IPS-18a (cell line): Measurements from ENCODE around the gene ADORA1.

ENCODE experiments used
- H3K27ac ChIP-seq: one replicate; pipeline ENCODE4 v1.5.1; 2013; ENCODE audit warnings: low read length
- H3K27me3 ChIP-seq: one replicate; pipeline ENCODE4 v1.6.1; 2013; ENCODE audit warnings: mild to moderate bottlenecking, low read length; ENCODE audit not compliant: control insufficient read depth, insufficient read depth
- H3K36me3 ChIP-seq: one replicate; pipeline ENCODE4 v1.6.1; 2013; ENCODE audit warnings: low read depth, low read length; ENCODE audit not compliant: control insufficient read depth
- H3K4me1 ChIP-seq: one replicate; pipeline ENCODE4 v1.6.1; 2013; ENCODE audit warnings: low read depth, low read length; ENCODE audit not compliant: control insufficient read depth
- H3K4me3 ChIP-seq: one replicate; pipeline ENCODE4 v1.5.1; 2013; ENCODE audit warnings: low read length
- H3K9ac ChIP-seq: one replicate; pipeline ENCODE4 v1.6.1; 2013; ENCODE audit warnings: mild to moderate bottlenecking, low read length, moderate library complexity
- H3K9me3 ChIP-seq: one replicate; pipeline ENCODE4 v1.6.1; 2013; ENCODE audit warnings: low read depth, low read length; ENCODE audit not compliant: control insufficient read depth

Gene ADORA1

GRCh38 chr1:203208181-203208580 lies 80.7 kb downstream of the ADORA1 start:
- no peaks in the 10 kb centered on the region for H3K27me3 ChIP-seq
- H3K9ac ChIP-seq = no peak overlapping the region
- no peak overlapping the region for H3K27ac ChIP-seq
- no peaks in the 10 kb centered on the region for H3K9me3 ChIP-seq
- no peak overlapping the region for H3K4me3 ChIP-seq
- no peaks in the 10 kb centered on the region for H3K36me3 ChIP-seq
- no peaks in the 10 kb centered on the region for H3K4me1 ChIP-seq

DNA sequence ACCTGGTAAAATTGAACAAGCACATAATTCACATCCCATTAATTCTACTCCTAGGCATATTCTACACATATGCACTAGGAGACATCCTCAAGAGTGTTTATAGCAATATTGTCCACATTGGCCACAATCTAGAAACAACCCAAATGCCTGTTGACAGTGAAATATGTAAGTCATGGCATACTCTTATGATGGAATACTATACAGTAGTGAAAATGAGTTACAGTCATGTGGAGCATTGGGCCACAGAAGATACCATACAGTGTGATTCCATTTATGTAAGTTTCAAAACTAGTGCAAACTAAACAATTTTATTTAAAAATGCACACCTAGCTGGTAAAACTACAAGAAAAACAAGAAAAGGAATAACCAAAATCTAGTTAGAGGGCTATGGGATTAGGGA lies 82.8 kb downstream of the ADORA1 start:
- Histone ChIP-seq H3K36me3 (no peaks in the 10 kb centered on the region), H3K4me1 (no peaks in the 10 kb centered on the region), H3K9ac (no peak overlapping the region)

GRCh38 chr1:203210988-203211387 lies 83.5 kb downstream of the ADORA1 start:
- Histone ChIP-seq H3K27me3 (no peaks in the 10 kb centered on the region), H3K4me1 (peaks cover 3% of the 10 kb centered on the region), H3K36me3 (no peaks in the 10 kb centered on the region), H3K4me3 (no peak overlapping the region), H3K9me3 (no peaks in the 10 kb centered on the region), H3K9ac (no peak overlapping the region), H3K27ac (no peak overlapping the region)

More for the DNA sequence above, 82.8 kb downstream of the ADORA1 start:
- Histone ChIP-seq H3K9me3 (no peaks in the 10 kb centered on the region), H3K27ac (no peak overlapping the region), H3K4me3 (no peak overlapping the region), H3K27me3 (no peaks in the 10 kb centered on the region)

- Histone ChIP-seq H3K4me3 (no peak overlapping the region), H3K27me3 (no peaks in the 10 kb centered on the region), H3K4me1 (peaks cover 5% of the 10 kb centered on the region), H3K27ac (no peak overlapping the region), H3K36me3 (no peaks in the 10 kb centered on the region), H3K9ac (no peak overlapping the region), H3K9me3 (no peaks in the 10 kb centered on the region)
These were observed 84.3 kb downstream of the ADORA1 start for GRCh38 chr1:203211812-203212211.

GRCh38 chr1:203213126-203213525 lies 85.6 kb downstream of the ADORA1 start:
- Histone ChIP-seq H3K4me3 (no peak overlapping the region), H3K9me3 (no peaks in the 10 kb centered on the region), H3K36me3 (no peaks in the 10 kb centered on the region), H3K4me1 (peaks cover 9% of the 10 kb centered on the region), H3K27me3 (no peaks in the 10 kb centered on the region), H3K9ac (no peak overlapping the region), H3K27ac (no peak overlapping the region)

DNA sequence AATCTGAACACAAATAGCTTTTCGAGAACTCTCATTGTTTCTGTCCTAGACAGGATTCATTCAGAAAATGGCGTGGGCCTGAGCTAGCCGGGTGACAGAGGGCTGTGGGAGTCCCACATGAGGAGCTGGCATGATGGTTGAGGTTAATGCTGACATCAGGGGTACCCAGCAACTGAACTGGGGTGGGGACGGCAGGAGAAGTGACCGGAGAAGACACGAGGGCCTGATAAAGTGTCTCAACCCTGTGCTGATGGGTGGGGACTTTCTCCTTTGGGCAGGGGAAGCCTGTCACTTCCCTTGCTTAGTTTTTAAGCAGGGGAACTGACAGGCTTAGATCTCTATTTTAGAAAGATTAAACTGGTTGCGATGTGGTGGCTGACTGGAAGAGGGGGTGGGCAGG lies 87.3 kb downstream of the ADORA1 start:
- no peak overlapping the region for H3K27ac ChIP-seq
- no peaks in the 10 kb centered on the region for H3K9me3 ChIP-seq
- no peaks in the 10 kb centered on the region for H3K36me3 ChIP-seq
- no peak overlapping the region for H3K9ac ChIP-seq
- H3K27me3 ChIP-seq = no peaks in the 10 kb centered on the region
- H3K4me3 ChIP-seq = no peak overlapping the region
- peaks cover 9% of the 10 kb centered on the region for H3K4me1 ChIP-seq

GRCh38 chr1:203215573-203215972 lies 88.0 kb downstream of the ADORA1 start:
- Histone ChIP-seq H3K36me3 (no peaks in the 10 kb centered on the region), H3K9me3 (no peaks in the 10 kb centered on the region), H3K27me3 (no peaks in the 10 kb centered on the region), H3K4me1 (peaks cover 9% of the 10 kb centered on the region), H3K27ac (no peak overlapping the region), H3K9ac (no peak overlapping the region), H3K4me3 (no peak overlapping the region)

DNA sequence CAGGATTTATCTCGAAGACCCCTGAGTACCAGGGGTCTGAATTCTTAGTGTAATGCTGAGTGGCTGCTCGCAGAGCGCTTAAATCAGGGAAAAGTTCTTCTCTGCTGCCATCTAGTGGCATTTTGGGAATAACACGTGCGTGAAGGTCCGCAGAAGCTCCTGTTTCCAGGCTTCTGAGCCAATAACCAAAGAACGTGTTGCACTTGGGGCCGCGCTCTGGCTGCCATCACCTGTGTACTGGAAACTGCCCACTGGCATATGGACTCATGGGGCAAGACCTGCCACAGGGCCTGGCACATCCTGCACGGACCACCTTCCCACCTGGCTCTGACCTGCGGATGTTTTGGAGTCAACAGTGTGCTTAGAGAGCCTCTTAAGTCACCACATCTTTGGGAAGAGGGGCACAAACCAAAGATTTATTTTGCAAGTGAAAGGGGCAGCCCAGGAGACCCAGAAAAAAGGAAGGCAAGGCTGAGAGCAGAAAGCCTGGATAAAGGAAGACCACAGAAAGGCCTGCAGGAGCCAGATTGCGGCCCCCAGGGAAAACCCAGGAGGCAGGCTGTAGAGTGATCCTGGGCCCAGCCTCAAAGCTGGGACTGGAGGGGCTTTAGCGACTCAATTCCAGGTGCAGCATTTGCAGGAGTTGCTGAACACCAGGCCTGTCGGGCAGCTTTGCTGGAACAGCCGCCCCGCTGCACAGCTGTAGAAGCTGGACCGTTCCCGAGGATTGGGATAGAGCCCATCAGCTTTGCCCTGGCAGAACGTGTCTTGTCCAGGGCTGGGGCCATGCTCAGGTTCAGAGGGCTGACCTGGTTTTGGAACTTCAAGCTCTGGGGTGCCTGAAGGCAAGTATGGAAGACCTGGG lies 89.0 kb downstream of the ADORA1 start:
- Histone ChIP-seq H3K4me3 (no peak overlapping the region), H3K4me1 (peaks cover 9% of the 10 kb centered on the region), H3K9ac (no peak overlapping the region), H3K9me3 (no peaks in the 10 kb centered on the region), H3K36me3 (no peaks in the 10 kb centered on the region), H3K27ac (no peak overlapping the region), H3K27me3 (no peaks in the 10 kb centered on the region)
